ENCODE data around the gene YARS1. TPM values are rescaled to one million over a fixed set of nuclear protein-coding genes. Genes with fewer than 3 reads are reported as not detected.

YARS1 gene
- total RNA-seq, 1 experiment from 2014 or later: 115 TPM

GRCh38 chr1:32864375-32865019, 47.3 kb upstream of the YARS1 start:
- no peak overlapping the region for H3K4me3 ChIP-seq (ENCODE audit: low read length)
- H3K79me2 ChIP-seq (ENCODE audit: low read length): no peaks in the 10 kb centered on the region
- no peak overlapping the region for H3K27ac ChIP-seq (ENCODE audit: low read length)
- ChIA-PET POLR2A (ENCODE audit: unreplicated experiment) (no interaction called here), CTCF (no interaction called here)
- no peaks in the 10 kb centered on the region for H3K27me3 ChIP-seq (ENCODE audit: low read length)
- DNase-seq (no peak), ATAC-seq (no peak)
- TF ChIP-seq EZH2phosphoT487 (IDR thresholded peaks at IDR 0.05; ENCODE audit: borderline replicate concordance, low read length) (no peak), EZH2 (IDR thresholded peaks at IDR 0.05; ENCODE audit: low read length, unreplicated experiment) (no peak)
- TF ChIP-seq, protein P1, sequence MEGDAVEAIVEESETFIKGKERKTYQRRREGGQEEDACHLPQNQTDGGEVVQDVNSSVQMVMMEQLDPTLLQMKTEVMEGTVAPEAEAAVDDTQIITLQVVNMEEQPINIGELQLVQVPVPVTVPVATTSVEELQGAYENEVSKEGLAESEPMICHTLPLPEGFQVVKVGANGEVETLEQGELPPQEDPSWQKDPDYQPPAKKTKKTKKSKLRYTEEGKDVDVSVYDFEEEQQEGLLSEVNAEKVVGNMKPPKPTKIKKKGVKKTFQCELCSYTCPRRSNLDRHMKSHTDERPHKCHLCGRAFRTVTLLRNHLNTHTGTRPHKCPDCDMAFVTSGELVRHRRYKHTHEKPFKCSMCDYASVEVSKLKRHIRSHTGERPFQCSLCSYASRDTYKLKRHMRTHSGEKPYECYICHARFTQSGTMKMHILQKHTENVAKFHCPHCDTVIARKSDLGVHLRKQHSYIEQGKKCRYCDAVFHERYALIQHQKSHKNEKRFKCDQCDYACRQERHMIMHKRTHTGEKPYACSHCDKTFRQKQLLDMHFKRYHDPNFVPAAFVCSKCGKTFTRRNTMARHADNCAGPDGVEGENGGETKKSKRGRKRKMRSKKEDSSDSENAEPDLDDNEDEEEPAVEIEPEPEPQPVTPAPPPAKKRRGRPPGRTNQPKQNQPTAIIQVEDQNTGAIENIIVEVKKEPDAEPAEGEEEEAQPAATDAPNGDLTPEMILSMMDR (conservative IDR thresholded peaks at IDR 0.05; ENCODE audit: low read depth, low read length): no peak
- H3K36me3 ChIP-seq (ENCODE audit: low read depth, low read length): no peaks in the 10 kb centered on the region
- H3K4me1 ChIP-seq (ENCODE audit: insufficient read depth, low read length): no peaks in the 10 kb centered on the region
- no peaks in the 10 kb centered on the region for H3F3A ChIP-seq (ENCODE audit: low read length, unreplicated experiment)
- H3K9me2 ChIP-seq (replicated peaks; ENCODE audit: low read length): no peaks in the 10 kb centered on the region
- no TSS peak for BruUV-seq (replicated peaks)
- H2AFZ ChIP-seq (ENCODE audit: low read length): no peak overlapping the region
- H3K9ac ChIP-seq (ENCODE audit: low read length): no peak overlapping the region
- no peaks in the 10 kb centered on the region for H3K9me3 ChIP-seq (ENCODE audit: low read length)
- intact Hi-C loops (cut with micrococcal nuclease): no loop called here
- H3K4me2 ChIP-seq (ENCODE audit: low read length): no peak overlapping the region
- H4K20me1 ChIP-seq (ENCODE audit: low read length): no peaks in the 10 kb centered on the region

- no peaks in the 10 kb centered on the region for H3K9me2 ChIP-seq (replicated peaks; ENCODE audit: low read length)
- POLR2A ChIA-PET (ENCODE audit: unreplicated experiment): no interaction called here
- H3K9me3 ChIP-seq (ENCODE audit: low read length): no peaks in the 10 kb centered on the region
- H3K4me1 ChIP-seq (ENCODE audit: insufficient read depth, low read length): no peaks in the 10 kb centered on the region
- H4K20me1 ChIP-seq (ENCODE audit: low read length): no peaks in the 10 kb centered on the region
- BruUV-seq (replicated peaks): no TSS peak
- no peaks in the 10 kb centered on the region for H3K27me3 ChIP-seq (ENCODE audit: low read length)
- no peak overlapping the region for H3K27ac ChIP-seq (ENCODE audit: low read length)
- H3K36me3 ChIP-seq (ENCODE audit: low read depth, low read length): no peaks in the 10 kb centered on the region
- no peak overlapping the region for H2AFZ ChIP-seq (ENCODE audit: low read length)
- H3F3A ChIP-seq (ENCODE audit: low read length, unreplicated experiment): no peaks in the 10 kb centered on the region
- H3K4me3 ChIP-seq (ENCODE audit: low read length): no peak overlapping the region
- no peak overlapping the region for H3K4me2 ChIP-seq (ENCODE audit: low read length)
- TF ChIP-seq, protein P1 (conservative IDR thresholded peaks at IDR 0.05; ENCODE audit: low read depth, low read length): no peak
- no peak for TF ChIP-seq EZH2 (IDR thresholded peaks at IDR 0.05; ENCODE audit: low read length, unreplicated experiment)
- TF ChIP-seq EZH2phosphoT487 (IDR thresholded peaks at IDR 0.05; ENCODE audit: borderline replicate concordance, low read length): no peak
- intact Hi-C loops (cut with micrococcal nuclease): no loop called here
- CTCF ChIA-PET: no interaction called here
- DNase-seq: no peak
- no peaks in the 10 kb centered on the region for H3K79me2 ChIP-seq (ENCODE audit: low read length)
- no peak overlapping the region for H3K9ac ChIP-seq (ENCODE audit: low read length)
- ATAC-seq: no peak
Observed at GRCh38 chr1:32863881-32864245, 46.7 kb upstream of the YARS1 start.

- no peak overlapping the region for H3K4me2 ChIP-seq (ENCODE audit: low read length)
- no peaks in the 10 kb centered on the region for H3K79me2 ChIP-seq (ENCODE audit: low read length)
- no peaks in the 10 kb centered on the region for H3K9me3 ChIP-seq (ENCODE audit: low read length)
- DNase-seq (no peak), ATAC-seq (no peak)
- intact Hi-C loops (cut with micrococcal nuclease): no loop called here
- no TSS peak for BruUV-seq (replicated peaks)
- no peaks in the 10 kb centered on the region for H3K9me2 ChIP-seq (replicated peaks; ENCODE audit: low read length)
- no peak overlapping the region for H3K4me3 ChIP-seq (ENCODE audit: low read length)
- no peak overlapping the region for H3K27ac ChIP-seq (ENCODE audit: low read length)
- POLR2A ChIA-PET (ENCODE audit: unreplicated experiment): no interaction called here
- TF ChIP-seq EZH2phosphoT487 (IDR thresholded peaks at IDR 0.05; ENCODE audit: borderline replicate concordance, low read length) (no peak), EZH2 (IDR thresholded peaks at IDR 0.05; ENCODE audit: low read length, unreplicated experiment) (no peak)
- TF ChIP-seq, protein P1 (conservative IDR thresholded peaks at IDR 0.05; ENCODE audit: low read depth, low read length): no peak
- H2AFZ ChIP-seq (ENCODE audit: low read length): no peak overlapping the region
- CTCF ChIA-PET: no interaction called here
- H3K36me3 ChIP-seq (ENCODE audit: low read depth, low read length): no peaks in the 10 kb centered on the region
- no peak overlapping the region for H3K9ac ChIP-seq (ENCODE audit: low read length)
- H3F3A ChIP-seq (ENCODE audit: low read length, unreplicated experiment): no peaks in the 10 kb centered on the region
- H3K4me1 ChIP-seq (ENCODE audit: insufficient read depth, low read length): no peaks in the 10 kb centered on the region
- no peaks in the 10 kb centered on the region for H3K27me3 ChIP-seq (ENCODE audit: low read length)
- no peaks in the 10 kb centered on the region for H4K20me1 ChIP-seq (ENCODE audit: low read length)
Observed at GRCh38 chr1:32863218-32863880, 46.2 kb upstream of the YARS1 start.
